GM23338 (cell line): ENCODE results near the gene FAM227B. TPM values are rescaled to one million over a fixed set of nuclear protein-coding genes. Genes with fewer than 3 reads are reported as not detected.

Experiments used
- ATAC-seq: fragments of 200-7000 bp; cut with Tn5 transposase; 3 replicates; pipeline ENCODE4 v1.9.1; 2020
- DNase-seq: peaks from one replicate; pipeline ENCODE4 v3.0.0-alpha.2; 2015; ENCODE audit warnings: low spot score
- H2AFZ ChIP-seq: fragments of 200-600 bp; sonication (generic); 2 replicates; pipeline ENCODE4 v1.8.0; 2016; ENCODE audit warnings: antibody characterized with exemption, mild to moderate bottlenecking, moderate library complexity
- H3F3A ChIP-seq: fragments of 200-600 bp; sonication (generic); replicated peaks from 2 replicates; pipeline ENCODE4 v1.8.0; 2017; ENCODE audit warnings: antibody characterized with exemption, mixed run types, low read depth
- H3K27ac ChIP-seq: fragments of 200-600 bp; sonication (generic); 2 replicates; pipeline ENCODE4 v1.6.1; 2016; ENCODE audit warnings: low read depth
- H3K27me3 ChIP-seq: fragments of 200-600 bp; sonication (generic); 2 replicates; pipeline ENCODE4 v1.8.0; 2016; ENCODE audit warnings: mild to moderate bottlenecking, mixed run types, moderate library complexity; ENCODE audit not compliant: insufficient read depth
- H3K36me3 ChIP-seq: fragments of 200-600 bp; sonication (generic); 2 replicates; pipeline ENCODE4 v1.8.0; 2016; ENCODE audit warnings: mild to moderate bottlenecking; ENCODE audit not compliant: insufficient read depth
- H3K4me1 ChIP-seq: fragments of 200-600 bp; sonication (generic); 2 replicates; pipeline ENCODE4 v1.8.0; 2016; ENCODE audit warnings: mild to moderate bottlenecking, moderate library complexity; ENCODE audit not compliant: insufficient read depth
- H3K4me2 ChIP-seq: fragments of 200-600 bp; sonication (generic); 2 replicates; pipeline ENCODE4 v1.7.1; 2017; ENCODE audit warnings: mixed run types
- H3K4me3 ChIP-seq: fragments of 200-600 bp; sonication (generic); 2 replicates; pipeline ENCODE4 v1.6.1; 2016; ENCODE audit warnings: mixed run types
- H3K79me2 ChIP-seq: fragments of 200-600 bp; sonication (generic); replicated peaks from 2 replicates; pipeline ENCODE4 v1.8.0; 2017; ENCODE audit warnings: mild to moderate bottlenecking; ENCODE audit not compliant: insufficient read depth
- H3K9me2 ChIP-seq: fragments of 200-600 bp; sonication (generic); 2 replicates; pipeline ENCODE4 v1.8.0; 2017; ENCODE audit not compliant: insufficient read depth
- H4K20me1 ChIP-seq: fragments of 200-600 bp; sonication (generic); replicated peaks from 2 replicates; pipeline ENCODE4 v1.8.0; 2017; ENCODE audit warnings: mild to moderate bottlenecking; ENCODE audit not compliant: insufficient read depth
- H3K27ac Mint-ChIP-seq: 2 replicates; pipeline ENCODE4 v1.8.0; 2020; ENCODE audit warnings: inconsistent platforms, mild to moderate bottlenecking, moderate library complexity, mixed read lengths
- H3K27me3 Mint-ChIP-seq: 3 replicates; pipeline ENCODE4 v1.8.0; 2022; ENCODE audit warnings: low read depth, mild to moderate bottlenecking, moderate library complexity, mixed read lengths, inconsistent platforms; ENCODE audit not compliant: insufficient read depth, poor library complexity
- H3K36me3 Mint-ChIP-seq: 3 replicates; pipeline ENCODE4 v1.8.0; 2021; ENCODE audit warnings: low read depth, mild to moderate bottlenecking, inconsistent platforms, moderate library complexity, mixed read lengths
- H3K4me1 Mint-ChIP-seq: 3 replicates; pipeline ENCODE4 v1.8.0; 2020; ENCODE audit warnings: mild to moderate bottlenecking, inconsistent platforms, mixed read lengths
- H3K4me3 Mint-ChIP-seq: 3 replicates; pipeline ENCODE4 v1.8.0; 2021; ENCODE audit warnings: moderate library complexity, mild to moderate bottlenecking, inconsistent platforms, mixed read lengths
- H3K9me3 Mint-ChIP-seq: 3 replicates; pipeline ENCODE4 v1.8.0; 2020; ENCODE audit warnings: moderate library complexity, mild to moderate bottlenecking, inconsistent platforms, mixed read lengths
- CREB1 ChIP-seq: fragments of 250-450 bp; sonication (Bioruptor Pico); IDR thresholded peaks from 2 replicates; pipeline ENCODE4 v1.5.0; 2020; ENCODE audit warnings: low read depth, mild to moderate bottlenecking, moderate library complexity
- ETS1 ChIP-seq: IDR thresholded peaks from 2 replicates; pipeline ENCODE4 v1.6.1; 2016; ENCODE audit warnings: antibody characterized with exemption
- EZH2 ChIP-seq: fragments of 200-600 bp; sonication (generic); IDR thresholded peaks from one replicate; pipeline ENCODE4 v1.8.0; 2017; ENCODE audit warnings: antibody characterized with exemption, mild to moderate bottlenecking, low read depth; ENCODE audit not compliant: unreplicated experiment
- EZH2phosphoT487 ChIP-seq: fragments of 200-600 bp; sonication (generic); IDR thresholded peaks from one replicate; pipeline ENCODE4 v1.8.1; 2018; ENCODE audit warnings: antibody characterized with exemption; ENCODE audit not compliant: unreplicated experiment
- JUNB ChIP-seq: IDR thresholded peaks from one replicate; pipeline ENCODE4 v1.6.1; 2016; ENCODE audit warnings: antibody characterized with exemption; ENCODE audit not compliant: unreplicated experiment
- NANOG ChIP-seq: IDR thresholded peaks from 2 replicates; pipeline ENCODE4 v1.6.1; 2016; ENCODE audit warnings: antibody characterized with exemption, borderline replicate concordance
- POLR2AphosphoS5 ChIP-seq: IDR thresholded peaks from 2 replicates; pipeline ENCODE4 v1.6.1; 2016; ENCODE audit warnings: antibody characterized with exemption, low read depth
- STAT1 ChIP-seq: IDR thresholded peaks from one replicate; pipeline ENCODE4 v1.6.1; 2016; ENCODE audit warnings: antibody characterized with exemption; ENCODE audit not compliant: unreplicated experiment
- ZNF114 ChIP-seq: fragments of 250-450 bp; sonication (Bioruptor Pico); IDR thresholded peaks from 2 replicates; pipeline ENCODE4 v1.5.0; 2020; ENCODE audit warnings: mild to moderate bottlenecking, moderate library complexity
- ZNF331 ChIP-seq: fragments of 250-450 bp; sonication (Bioruptor Pico); IDR thresholded peaks from 2 replicates; pipeline ENCODE4 v1.5.0; 2020; ENCODE audit warnings: low read depth, mild to moderate bottlenecking, moderate library complexity
- polyA plus RNA-seq: library from polyadenylated mRNA; unstranded; fragments of >200 nt; fragmentation: Nextera tagmentation; extraction: Ambion mirVana; gene quantifications from 2 replicates; pipeline ENCODE4 v1.2.1, GENCODE V29; 2016
- total RNA-seq: library from RNA; depleted of rRNA; stranded (reverse); fragments of >200 nt; shearing (Covaris generic); gene quantifications from 2 replicates; pipeline ENCODE4 v1.2.3, GENCODE V29; 2014
- TF ChIP-seq, protein P1 (sequence below): IDR thresholded peaks from one replicate; pipeline ENCODE4 v1.6.1; 2018; ENCODE audit warnings: antibody characterized with exemption; ENCODE audit not compliant: unreplicated experiment
- TF ChIP-seq, protein P2 (sequence below): fragments of 250-450 bp; sonication (Bioruptor Pico); IDR thresholded peaks from 2 replicates; pipeline ENCODE4 v1.5.0; 2020; ENCODE audit warnings: mild to moderate bottlenecking, moderate library complexity
- TF ChIP-seq, protein P3 (sequence below), 2 experiments: fragments of 200-600 bp in 1 of 2; sonication (generic) in 1 of 2; conservative IDR thresholded peaks; 2 replicates each; pipeline versions ENCODE4 v1.5.1 to v1.6.1; 2016 to 2017; ENCODE audit warnings: antibody characterized with exemption in 2 of 2, low read depth in 2 of 2, mild to moderate bottlenecking in 2 of 2, moderate library complexity in 1 of 2

Gene FAM227B
- total and polyA plus RNA-seq, 2 experiments from 2014 or later = 2.6 to 10.2 TPM

- peaks cover 3% of the 10 kb centered on the region; the same call in 1 of the 3 replicates for H3K36me3 Mint-ChIP-seq
- no peak overlapping the region for H3K27ac ChIP-seq
- no peak overlapping the region for H3K4me2 ChIP-seq
- H3K4me1 ChIP-seq = no peaks in the 10 kb centered on the region
- no peak overlapping the region for H2AFZ ChIP-seq
- no peak overlapping the region for H3K27ac Mint-ChIP-seq
- H3K9me3 Mint-ChIP-seq = peaks cover 51% of the 10 kb centered on the region
- no peak overlapping the region for H3K4me3 Mint-ChIP-seq
- DNase-seq (no peak), ATAC-seq (no peak)
- H3K27me3 Mint-ChIP-seq = no peaks in the 10 kb centered on the region
- no peaks in the 10 kb centered on the region for H4K20me1 ChIP-seq
- H3K79me2 ChIP-seq = no peaks in the 10 kb centered on the region
- no peaks in the 10 kb centered on the region for H3K36me3 ChIP-seq
- TF ChIP-seq EZH2 = no peak
- no peak for TF ChIP-seq CREB1 (CRISPR knock-in tag)
- TF ChIP-seq, protein P1, sequence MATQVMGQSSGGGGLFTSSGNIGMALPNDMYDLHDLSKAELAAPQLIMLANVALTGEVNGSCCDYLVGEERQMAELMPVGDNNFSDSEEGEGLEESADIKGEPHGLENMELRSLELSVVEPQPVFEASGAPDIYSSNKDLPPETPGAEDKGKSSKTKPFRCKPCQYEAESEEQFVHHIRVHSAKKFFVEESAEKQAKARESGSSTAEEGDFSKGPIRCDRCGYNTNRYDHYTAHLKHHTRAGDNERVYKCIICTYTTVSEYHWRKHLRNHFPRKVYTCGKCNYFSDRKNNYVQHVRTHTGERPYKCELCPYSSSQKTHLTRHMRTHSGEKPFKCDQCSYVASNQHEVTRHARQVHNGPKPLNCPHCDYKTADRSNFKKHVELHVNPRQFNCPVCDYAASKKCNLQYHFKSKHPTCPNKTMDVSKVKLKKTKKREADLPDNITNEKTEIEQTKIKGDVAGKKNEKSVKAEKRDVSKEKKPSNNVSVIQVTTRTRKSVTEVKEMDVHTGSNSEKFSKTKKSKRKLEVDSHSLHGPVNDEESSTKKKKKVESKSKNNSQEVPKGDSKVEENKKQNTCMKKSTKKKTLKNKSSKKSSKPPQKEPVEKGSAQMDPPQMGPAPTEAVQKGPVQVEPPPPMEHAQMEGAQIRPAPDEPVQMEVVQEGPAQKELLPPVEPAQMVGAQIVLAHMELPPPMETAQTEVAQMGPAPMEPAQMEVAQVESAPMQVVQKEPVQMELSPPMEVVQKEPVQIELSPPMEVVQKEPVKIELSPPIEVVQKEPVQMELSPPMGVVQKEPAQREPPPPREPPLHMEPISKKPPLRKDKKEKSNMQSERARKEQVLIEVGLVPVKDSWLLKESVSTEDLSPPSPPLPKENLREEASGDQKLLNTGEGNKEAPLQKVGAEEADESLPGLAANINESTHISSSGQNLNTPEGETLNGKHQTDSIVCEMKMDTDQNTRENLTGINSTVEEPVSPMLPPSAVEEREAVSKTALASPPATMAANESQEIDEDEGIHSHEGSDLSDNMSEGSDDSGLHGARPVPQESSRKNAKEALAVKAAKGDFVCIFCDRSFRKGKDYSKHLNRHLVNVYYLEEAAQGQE = no peak
- no peak for TF ChIP-seq ETS1
- TF ChIP-seq JUNB = no peak
- TF ChIP-seq EZH2phosphoT487 = no peak
- no peak for TF ChIP-seq POLR2AphosphoS5
- TF ChIP-seq, protein P2, sequence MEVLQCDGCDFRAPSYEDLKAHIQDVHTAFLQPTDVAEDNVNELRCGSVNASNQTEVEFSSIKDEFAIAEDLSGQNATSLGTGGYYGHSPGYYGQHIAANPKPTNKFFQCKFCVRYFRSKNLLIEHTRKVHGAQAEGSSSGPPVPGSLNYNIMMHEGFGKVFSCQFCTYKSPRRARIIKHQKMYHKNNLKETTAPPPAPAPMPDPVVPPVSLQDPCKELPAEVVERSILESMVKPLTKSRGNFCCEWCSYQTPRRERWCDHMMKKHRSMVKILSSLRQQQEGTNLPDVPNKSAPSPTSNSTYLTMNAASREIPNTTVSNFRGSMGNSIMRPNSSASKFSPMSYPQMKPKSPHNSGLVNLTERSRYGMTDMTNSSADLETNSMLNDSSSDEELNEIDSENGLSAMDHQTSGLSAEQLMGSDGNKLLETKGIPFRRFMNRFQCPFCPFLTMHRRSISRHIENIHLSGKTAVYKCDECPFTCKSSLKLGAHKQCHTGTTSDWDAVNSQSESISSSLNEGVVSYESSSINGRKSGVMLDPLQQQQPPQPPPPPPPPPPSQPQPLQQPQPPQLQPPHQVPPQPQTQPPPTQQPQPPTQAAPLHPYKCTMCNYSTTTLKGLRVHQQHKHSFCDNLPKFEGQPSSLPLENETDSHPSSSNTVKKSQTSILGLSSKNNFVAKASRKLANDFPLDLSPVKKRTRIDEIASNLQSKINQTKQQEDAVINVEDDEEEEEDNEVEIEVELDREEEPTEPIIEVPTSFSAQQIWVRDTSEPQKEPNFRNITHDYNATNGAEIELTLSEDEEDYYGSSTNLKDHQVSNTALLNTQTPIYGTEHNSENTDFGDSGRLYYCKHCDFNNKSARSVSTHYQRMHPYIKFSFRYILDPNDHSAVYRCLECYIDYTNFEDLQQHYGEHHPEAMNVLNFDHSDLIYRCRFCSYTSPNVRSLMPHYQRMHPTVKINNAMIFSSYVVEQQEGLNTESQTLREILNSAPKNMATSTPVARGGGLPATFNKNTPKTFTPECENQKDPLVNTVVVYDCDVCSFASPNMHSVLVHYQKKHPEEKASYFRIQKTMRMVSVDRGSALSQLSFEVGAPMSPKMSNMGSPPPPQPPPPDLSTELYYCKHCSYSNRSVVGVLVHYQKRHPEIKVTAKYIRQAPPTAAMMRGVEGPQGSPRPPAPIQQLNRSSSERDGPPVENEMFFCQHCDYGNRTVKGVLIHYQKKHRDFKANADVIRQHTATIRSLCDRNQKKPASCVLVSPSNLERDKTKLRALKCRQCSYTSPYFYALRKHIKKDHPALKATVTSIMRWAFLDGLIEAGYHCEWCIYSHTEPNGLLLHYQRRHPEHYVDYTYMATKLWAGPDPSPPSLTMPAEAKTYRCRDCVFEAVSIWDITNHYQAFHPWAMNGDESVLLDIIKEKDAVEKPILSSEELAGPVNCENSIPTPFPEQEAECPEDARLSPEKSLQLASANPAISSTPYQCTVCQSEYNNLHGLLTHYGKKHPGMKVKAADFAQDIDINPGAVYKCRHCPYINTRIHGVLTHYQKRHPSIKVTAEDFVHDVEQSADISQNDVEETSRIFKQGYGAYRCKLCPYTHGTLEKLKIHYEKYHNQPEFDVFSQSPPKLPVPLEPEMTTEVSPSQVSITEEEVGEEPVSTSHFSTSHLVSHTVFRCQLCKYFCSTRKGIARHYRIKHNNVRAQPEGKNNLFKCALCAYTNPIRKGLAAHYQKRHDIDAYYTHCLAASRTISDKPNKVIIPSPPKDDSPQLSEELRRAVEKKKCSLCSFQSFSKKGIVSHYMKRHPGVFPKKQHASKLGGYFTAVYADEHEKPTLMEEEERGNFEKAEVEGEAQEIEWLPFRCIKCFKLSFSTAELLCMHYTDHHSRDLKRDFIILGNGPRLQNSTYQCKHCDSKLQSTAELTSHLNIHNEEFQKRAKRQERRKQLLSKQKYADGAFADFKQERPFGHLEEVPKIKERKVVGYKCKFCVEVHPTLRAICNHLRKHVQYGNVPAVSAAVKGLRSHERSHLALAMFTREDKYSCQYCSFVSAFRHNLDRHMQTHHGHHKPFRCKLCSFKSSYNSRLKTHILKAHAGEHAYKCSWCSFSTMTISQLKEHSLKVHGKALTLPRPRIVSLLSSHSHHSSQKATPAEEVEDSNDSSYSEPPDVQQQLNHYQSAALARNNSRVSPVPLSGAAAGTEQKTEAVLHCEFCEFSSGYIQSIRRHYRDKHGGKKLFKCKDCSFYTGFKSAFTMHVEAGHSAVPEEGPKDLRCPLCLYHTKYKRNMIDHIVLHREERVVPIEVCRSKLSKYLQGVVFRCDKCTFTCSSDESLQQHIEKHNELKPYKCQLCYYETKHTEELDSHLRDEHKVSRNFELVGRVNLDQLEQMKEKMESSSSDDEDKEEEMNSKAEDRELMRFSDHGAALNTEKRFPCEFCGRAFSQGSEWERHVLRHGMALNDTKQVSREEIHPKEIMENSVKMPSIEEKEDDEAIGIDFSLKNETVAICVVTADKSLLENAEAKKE (CRISPR knock-in tag) = no peak
- TF ChIP-seq ZNF114 (CRISPR knock-in tag) = no peak
- no peak for TF ChIP-seq ZNF331 (CRISPR knock-in tag)
- no peak for TF ChIP-seq NANOG
- TF ChIP-seq STAT1 = no peak
- TF ChIP-seq, protein P3, sequence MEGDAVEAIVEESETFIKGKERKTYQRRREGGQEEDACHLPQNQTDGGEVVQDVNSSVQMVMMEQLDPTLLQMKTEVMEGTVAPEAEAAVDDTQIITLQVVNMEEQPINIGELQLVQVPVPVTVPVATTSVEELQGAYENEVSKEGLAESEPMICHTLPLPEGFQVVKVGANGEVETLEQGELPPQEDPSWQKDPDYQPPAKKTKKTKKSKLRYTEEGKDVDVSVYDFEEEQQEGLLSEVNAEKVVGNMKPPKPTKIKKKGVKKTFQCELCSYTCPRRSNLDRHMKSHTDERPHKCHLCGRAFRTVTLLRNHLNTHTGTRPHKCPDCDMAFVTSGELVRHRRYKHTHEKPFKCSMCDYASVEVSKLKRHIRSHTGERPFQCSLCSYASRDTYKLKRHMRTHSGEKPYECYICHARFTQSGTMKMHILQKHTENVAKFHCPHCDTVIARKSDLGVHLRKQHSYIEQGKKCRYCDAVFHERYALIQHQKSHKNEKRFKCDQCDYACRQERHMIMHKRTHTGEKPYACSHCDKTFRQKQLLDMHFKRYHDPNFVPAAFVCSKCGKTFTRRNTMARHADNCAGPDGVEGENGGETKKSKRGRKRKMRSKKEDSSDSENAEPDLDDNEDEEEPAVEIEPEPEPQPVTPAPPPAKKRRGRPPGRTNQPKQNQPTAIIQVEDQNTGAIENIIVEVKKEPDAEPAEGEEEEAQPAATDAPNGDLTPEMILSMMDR (conservative IDR thresholded peaks at IDR 0.05; ENCODE audit: low read depth in 2 of 2) = no peak
- H3K4me3 ChIP-seq = no peak overlapping the region
- no peaks in the 10 kb centered on the region for H3K9me2 ChIP-seq
- H3K4me1 Mint-ChIP-seq = no peaks in the 10 kb centered on the region
- no peaks in the 10 kb centered on the region for H3K27me3 ChIP-seq
- H3F3A ChIP-seq = no peaks in the 10 kb centered on the region
These were observed 60.6 kb downstream of the FAM227B start for GRCh38 chr15:49560045-49560444.
